Measurements from ENCODE around the gene TOMM20.

DNA sequence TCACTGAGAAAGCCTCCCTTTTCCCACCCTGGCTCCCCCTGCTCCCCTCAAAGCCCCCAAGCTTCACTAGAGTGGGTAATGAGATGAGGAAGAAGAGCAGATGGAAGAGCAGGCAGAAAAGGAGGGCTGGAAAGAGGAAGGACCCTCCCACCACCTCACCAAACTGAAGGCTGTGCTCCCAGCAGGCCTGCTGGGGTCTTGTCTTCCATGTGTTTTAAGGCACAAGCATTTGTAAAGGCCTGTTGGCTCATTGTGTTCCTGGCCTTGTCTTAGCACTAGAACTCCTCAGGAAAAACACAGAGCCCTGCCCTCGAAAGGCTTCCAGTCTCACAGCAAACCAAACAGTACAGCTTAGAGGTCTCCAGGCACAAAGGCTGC lies 51.5 kb downstream of the TOMM20 start:
- TF ChIP-seq, protein P1, sequence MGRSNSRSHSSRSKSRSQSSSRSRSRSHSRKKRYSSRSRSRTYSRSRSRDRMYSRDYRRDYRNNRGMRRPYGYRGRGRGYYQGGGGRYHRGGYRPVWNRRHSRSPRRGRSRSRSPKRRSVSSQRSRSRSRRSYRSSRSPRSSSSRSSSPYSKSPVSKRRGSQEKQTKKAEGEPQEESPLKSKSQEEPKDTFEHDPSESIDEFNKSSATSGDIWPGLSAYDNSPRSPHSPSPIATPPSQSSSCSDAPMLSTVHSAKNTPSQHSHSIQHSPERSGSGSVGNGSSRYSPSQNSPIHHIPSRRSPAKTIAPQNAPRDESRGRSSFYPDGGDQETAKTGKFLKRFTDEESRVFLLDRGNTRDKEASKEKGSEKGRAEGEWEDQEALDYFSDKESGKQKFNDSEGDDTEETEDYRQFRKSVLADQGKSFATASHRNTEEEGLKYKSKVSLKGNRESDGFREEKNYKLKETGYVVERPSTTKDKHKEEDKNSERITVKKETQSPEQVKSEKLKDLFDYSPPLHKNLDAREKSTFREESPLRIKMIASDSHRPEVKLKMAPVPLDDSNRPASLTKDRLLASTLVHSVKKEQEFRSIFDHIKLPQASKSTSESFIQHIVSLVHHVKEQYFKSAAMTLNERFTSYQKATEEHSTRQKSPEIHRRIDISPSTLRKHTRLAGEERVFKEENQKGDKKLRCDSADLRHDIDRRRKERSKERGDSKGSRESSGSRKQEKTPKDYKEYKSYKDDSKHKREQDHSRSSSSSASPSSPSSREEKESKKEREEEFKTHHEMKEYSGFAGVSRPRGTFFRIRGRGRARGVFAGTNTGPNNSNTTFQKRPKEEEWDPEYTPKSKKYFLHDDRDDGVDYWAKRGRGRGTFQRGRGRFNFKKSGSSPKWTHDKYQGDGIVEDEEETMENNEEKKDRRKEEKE (IDR thresholded peaks at IDR 0.05; ENCODE audit: borderline replicate concordance in 1 of 2, control insufficient read depth in 1 of 2, low read depth in 2 of 2, low read length in 1 of 2) = no peak
- TF ChIP-seq, protein P2, sequence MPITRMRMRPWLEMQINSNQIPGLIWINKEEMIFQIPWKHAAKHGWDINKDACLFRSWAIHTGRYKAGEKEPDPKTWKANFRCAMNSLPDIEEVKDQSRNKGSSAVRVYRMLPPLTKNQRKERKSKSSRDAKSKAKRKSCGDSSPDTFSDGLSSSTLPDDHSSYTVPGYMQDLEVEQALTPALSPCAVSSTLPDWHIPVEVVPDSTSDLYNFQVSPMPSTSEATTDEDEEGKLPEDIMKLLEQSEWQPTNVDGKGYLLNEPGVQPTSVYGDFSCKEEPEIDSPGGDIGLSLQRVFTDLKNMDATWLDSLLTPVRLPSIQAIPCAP (CRISPR knock-in tag; IDR thresholded peaks at IDR 0.05; ENCODE audit: borderline replicate concordance) = no peak
